Thymus (tissue), 11 donors: Measurements from ENCODE around the gene TAF1L. TPM values are rescaled to one million over a fixed set of nuclear protein-coding genes. Genes with fewer than 3 reads are reported as not detected.

Experiments used
- DNase-seq, 9 donors: peaks; one replicate each; pipeline ENCODE4 v3.0.0-alpha.2; 2013; ENCODE audit warnings: low spot score in 9 of 9, low read depth in 6 of 9, missing footprints in 1 of 9
- H3K27ac ChIP-seq, 2 donors: one replicate each; pipeline ENCODE4 v1.5.1; 2013; ENCODE audit warnings: control low read depth in 1 of 2, low read depth in 1 of 2, low read length in 1 of 2, mild to moderate bottlenecking in 1 of 2, moderate library complexity in 1 of 2
- H3K27me3 ChIP-seq, 2 donors: one replicate each; pipeline ENCODE4 v1.5.1; 2013; ENCODE audit warnings: low read length in 1 of 2; ENCODE audit not compliant: control insufficient read depth in 2 of 2, insufficient read depth in 1 of 2
- H3K36me3 ChIP-seq, 2 donors: one replicate each; pipeline ENCODE4 v1.5.1; 2013; ENCODE audit warnings: low read length in 1 of 2, mild to moderate bottlenecking in 1 of 2, moderate library complexity in 1 of 2; ENCODE audit not compliant: control insufficient read depth in 2 of 2, insufficient read depth in 2 of 2
- H3K4me1 ChIP-seq, 2 donors: one replicate each; pipeline ENCODE4 v1.5.1; 2013; ENCODE audit warnings: low read length in 2 of 2; ENCODE audit not compliant: control insufficient read depth in 2 of 2, insufficient read depth in 2 of 2
- H3K4me3 ChIP-seq, 2 donors: one replicate each; pipeline ENCODE4 v1.5.1; 2013; ENCODE audit warnings: low read length in 2 of 2, control low read depth in 1 of 2, mild to moderate bottlenecking in 1 of 2
- H3K9me3 ChIP-seq, 2 donors: one replicate each; pipeline ENCODE4 v1.5.1; 2013; ENCODE audit warnings: low read length in 1 of 2, mild to moderate bottlenecking in 1 of 2; ENCODE audit not compliant: control insufficient read depth in 2 of 2, insufficient read depth in 1 of 2
- WGBS: extraction: QIAGEN DNeasy Blood & Tissue Kit; methylation state at CpG from one replicate; pipeline ENCODE4 v1.1.7; 2013; 5-methylcytosine and 5-hydroxymethylcytosine counted together
- polyA plus RNA-seq: library from polyadenylated mRNA; stranded (reverse); fragments of 200-250 nt; gene quantifications from one replicate; pipeline ENCODE4 v1.2.3, GENCODE V29; 2013
- total RNA-seq: library from RNA; stranded (reverse); fragments of 120-200 nt; gene quantifications from one replicate; pipeline ENCODE4 v1.2.4, GENCODE V29; 2013
- donor health status: healthy.

Gene TAF1L
- total and polyA plus RNA-seq, 2 donors = under 0.01 TPM; not detected in 1

GRCh38 chr9:32580631-32581300 lies 54.7 kb downstream of the TAF1L start:
- no peaks in the 10 kb centered on the region for H3K36me3 ChIP-seq
- peaks cover 3% of the 10 kb centered on the region in 2 donors for H3K27me3 ChIP-seq
- H3K4me3 ChIP-seq = no peak overlapping the region
- H3K9me3 ChIP-seq = no peaks in the 10 kb centered on the region
- H3K27ac ChIP-seq = no peak overlapping the region
- no peaks in the 10 kb centered on the region for H3K4me1 ChIP-seq
- no peak for DNase-seq
- WGBS = 35% methylated on average over 3 of the region's 3 CpGs

- Histone ChIP-seq H3K27ac (no peak overlapping the region), H3K27me3 (peaks cover 3% of the 10 kb centered on the region in 2 donors), H3K9me3 (no peaks in the 10 kb centered on the region), H3K4me3 (no peak overlapping the region), H3K4me1 (no peaks in the 10 kb centered on the region), H3K36me3 (no peaks in the 10 kb centered on the region)
- DNase-seq = peak in 8 of 9 donors; percentile 15 to 73 (median 48)
- WGBS = 23% methylated on average over 4 of the region's 4 CpGs
These were observed 55.6 kb downstream of the TAF1L start for GRCh38 chr9:32579706-32580331.

Other genes with a start within 250 kb of the TAF1L start
- 23.0 TPM for gene RIGI, start 109.5 kb downstream of the TAF1L start, total RNA-seq
- 14.4 TPM for gene RIGI, start 109.5 kb downstream of the TAF1L start, polyA plus RNA-seq
- gene SMIM27, start 83.3 kb downstream of the TAF1L start, total RNA-seq = 36.9 TPM
- 28.5 TPM for gene SMIM27, start 83.3 kb downstream of the TAF1L start, polyA plus RNA-seq
- gene TOPORS, start 83.1 kb downstream of the TAF1L start, total RNA-seq = 22.1 TPM
- gene TOPORS, start 83.1 kb downstream of the TAF1L start, polyA plus RNA-seq = 12.1 TPM
- gene NDUFB6, start 62.5 kb downstream of the TAF1L start, total RNA-seq = 58.2 TPM
- gene NDUFB6, start 62.5 kb downstream of the TAF1L start, polyA plus RNA-seq = 42.9 TPM
- gene TMEM215, start 147.9 kb upstream of the TAF1L start, total RNA-seq = not detected
- gene TMEM215, start 147.9 kb upstream of the TAF1L start, polyA plus RNA-seq = 0.02 TPM